Astrocyte (in vitro differentiated cells and primary cell): ENCODE data around the gene WTAP.

ENCODE experiments used
- EZH2 ChIP-seq: IDR thresholded peaks from 2 replicates; pipeline ENCODE4 v1.6.1; 2012; ENCODE audit warnings: mild to moderate bottlenecking, low read length, inconsistent platforms; ENCODE audit not compliant: insufficient read depth
- TF ChIP-seq, protein P1 (sequence below): IDR thresholded peaks from 2 replicates; pipeline ENCODE4 v1.5.1; 2011; ENCODE audit warnings: low read depth, mild to moderate bottlenecking, inconsistent platforms, low read length, moderate library complexity; ENCODE audit not compliant: insufficient read depth

DNA sequence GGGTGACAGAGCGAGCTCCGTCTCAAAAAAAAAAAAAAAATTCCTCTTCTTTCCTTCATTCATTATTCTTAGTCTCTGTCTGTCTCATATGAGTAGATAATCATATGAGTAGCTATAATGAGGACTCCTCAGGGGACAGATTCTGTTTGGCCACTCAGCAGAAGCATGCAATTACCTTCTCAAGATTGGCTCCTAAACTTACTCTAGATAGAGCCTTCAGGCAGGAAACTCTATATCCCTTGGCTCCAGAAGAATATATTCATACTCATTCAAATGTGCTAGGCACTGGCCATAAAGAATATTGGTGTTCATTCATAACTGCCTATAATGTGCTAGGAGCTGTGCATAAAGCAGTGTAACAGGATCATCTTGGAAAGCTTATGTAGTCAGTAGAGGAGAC is 32.3 kb downstream of the WTAP start:
- TF ChIP-seq, protein P1, sequence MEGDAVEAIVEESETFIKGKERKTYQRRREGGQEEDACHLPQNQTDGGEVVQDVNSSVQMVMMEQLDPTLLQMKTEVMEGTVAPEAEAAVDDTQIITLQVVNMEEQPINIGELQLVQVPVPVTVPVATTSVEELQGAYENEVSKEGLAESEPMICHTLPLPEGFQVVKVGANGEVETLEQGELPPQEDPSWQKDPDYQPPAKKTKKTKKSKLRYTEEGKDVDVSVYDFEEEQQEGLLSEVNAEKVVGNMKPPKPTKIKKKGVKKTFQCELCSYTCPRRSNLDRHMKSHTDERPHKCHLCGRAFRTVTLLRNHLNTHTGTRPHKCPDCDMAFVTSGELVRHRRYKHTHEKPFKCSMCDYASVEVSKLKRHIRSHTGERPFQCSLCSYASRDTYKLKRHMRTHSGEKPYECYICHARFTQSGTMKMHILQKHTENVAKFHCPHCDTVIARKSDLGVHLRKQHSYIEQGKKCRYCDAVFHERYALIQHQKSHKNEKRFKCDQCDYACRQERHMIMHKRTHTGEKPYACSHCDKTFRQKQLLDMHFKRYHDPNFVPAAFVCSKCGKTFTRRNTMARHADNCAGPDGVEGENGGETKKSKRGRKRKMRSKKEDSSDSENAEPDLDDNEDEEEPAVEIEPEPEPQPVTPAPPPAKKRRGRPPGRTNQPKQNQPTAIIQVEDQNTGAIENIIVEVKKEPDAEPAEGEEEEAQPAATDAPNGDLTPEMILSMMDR, result no peak
- no peak for TF ChIP-seq EZH2
